GM19025 (cell line): ENCODE measurements around the gene ZC3H6.

Source experiments
- ATAC-seq: cut with Tn5 transposase; IDR thresholded peaks from one replicate; pipeline ENCODE4 v1.9.1; 2021; ENCODE audit warnings: mild to moderate bottlenecking, low read depth, moderate library complexity; ENCODE audit not compliant: unreplicated experiment

The ZC3H6 gene, protein sequence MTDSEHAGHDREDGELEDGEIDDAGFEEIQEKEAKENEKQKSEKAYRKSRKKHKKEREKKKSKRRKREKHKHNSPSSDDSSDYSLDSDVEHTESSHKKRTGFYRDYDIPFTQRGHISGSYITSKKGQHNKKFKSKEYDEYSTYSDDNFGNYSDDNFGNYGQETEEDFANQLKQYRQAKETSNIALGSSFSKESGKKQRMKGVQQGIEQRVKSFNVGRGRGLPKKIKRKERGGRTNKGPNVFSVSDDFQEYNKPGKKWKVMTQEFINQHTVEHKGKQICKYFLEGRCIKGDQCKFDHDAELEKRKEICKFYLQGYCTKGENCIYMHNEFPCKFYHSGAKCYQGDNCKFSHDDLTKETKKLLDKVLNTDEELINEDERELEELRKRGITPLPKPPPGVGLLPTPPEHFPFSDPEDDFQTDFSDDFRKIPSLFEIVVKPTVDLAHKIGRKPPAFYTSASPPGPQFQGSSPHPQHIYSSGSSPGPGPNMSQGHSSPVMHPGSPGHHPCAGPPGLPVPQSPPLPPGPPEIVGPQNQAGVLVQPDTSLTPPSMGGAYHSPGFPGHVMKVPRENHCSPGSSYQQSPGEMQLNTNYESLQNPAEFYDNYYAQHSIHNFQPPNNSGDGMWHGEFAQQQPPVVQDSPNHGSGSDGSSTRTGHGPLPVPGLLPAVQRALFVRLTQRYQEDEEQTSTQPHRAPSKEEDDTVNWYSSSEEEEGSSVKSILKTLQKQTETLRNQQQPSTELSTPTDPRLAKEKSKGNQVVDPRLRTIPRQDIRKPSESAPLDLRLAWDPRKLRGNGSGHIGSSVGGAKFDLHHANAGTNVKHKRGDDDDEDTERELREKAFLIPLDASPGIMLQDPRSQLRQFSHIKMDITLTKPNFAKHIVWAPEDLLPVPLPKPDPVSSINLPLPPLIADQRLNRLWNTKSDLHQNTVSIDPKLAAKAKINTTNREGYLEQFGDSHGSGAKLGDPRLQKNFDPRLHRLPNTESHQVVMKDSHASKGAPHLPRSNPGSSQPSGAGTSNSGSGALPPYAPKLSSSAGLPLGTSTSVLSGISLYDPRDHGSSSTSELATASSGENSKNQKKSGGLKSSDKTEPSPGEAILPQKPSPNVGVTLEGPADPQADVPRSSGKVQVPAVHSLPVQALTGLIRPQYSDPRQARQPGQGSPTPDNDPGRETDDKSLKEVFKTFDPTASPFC

DNA sequence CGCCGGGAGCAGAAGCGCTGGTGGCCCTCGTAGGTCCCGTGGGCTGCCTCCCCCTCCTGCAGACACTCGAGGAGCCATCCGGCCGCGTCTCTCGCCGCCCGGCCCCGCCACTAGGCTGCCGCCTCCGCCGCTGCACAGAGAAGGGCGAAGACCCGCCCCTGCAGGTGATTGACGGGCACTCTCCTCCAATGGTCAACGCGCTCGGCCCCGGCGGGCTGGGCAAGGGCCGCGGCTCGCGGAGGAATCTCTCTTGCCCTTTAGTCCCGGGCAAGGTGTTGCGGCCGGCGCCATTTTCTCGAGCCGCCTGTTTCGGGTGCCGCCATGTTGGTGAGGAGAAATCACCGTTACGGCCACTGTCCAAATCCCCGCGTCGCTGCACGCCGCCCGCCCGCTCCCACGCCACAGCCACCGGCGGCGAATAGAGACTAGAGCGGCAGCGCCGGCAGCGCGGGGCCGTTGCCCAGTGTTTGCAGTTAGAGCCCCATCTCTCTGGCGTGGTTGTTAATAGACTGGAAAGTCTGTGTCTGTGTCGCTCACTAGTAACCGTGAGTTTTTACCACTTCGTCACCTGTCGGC lies at the start of gene ZC3H6:
ZC3H6 (plus strand) TSS at position 287 of the 576 bp plus-strand sequence. CDS start 398 bp downstream, outside the sequence.
- ATAC-seq = peak; percentile 96

GRCh38 chr2:112229348-112229747 lies 46.0 kb upstream of the ZC3H6 start:
- no peak for ATAC-seq

DNA sequence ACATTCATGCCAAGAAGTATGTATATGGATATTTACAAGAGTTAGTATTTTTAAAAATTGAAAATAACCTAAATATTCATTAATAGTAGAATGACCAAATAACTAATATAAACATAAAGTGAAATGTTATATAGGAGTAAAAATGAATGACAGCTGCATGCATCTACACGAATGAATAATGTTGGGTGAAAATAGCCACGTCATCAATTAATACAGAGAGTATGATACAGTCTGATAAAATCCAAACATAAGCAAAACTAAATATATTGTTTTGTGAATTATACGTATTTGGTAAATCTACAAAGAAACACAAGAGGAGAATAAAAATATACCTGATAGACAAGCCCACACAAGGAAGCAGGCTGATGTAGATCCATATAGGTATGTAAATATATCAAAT lies 45.0 kb upstream of the ZC3H6 start:
- ATAC-seq = no peak

DNA sequence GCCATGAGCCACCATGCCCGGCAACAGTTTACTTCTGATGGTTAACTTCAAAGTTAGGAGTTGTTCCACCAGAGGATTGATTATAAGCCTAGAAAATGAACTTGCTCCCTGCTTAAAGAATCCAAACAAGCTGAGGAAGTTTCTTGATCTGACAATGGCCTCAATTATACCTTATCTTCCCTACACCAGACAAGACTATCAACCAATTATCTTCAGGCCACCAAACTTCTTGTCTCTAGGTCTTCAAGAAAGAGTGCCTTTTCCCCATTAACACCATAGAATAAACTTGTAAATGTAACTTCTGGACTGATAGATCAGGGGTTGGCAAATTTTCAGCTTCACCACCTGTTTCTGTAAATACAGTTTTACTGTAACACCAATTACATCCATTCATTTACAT lies 35.5 kb upstream of the ZC3H6 start:
- ATAC-seq = no peak

DNA sequence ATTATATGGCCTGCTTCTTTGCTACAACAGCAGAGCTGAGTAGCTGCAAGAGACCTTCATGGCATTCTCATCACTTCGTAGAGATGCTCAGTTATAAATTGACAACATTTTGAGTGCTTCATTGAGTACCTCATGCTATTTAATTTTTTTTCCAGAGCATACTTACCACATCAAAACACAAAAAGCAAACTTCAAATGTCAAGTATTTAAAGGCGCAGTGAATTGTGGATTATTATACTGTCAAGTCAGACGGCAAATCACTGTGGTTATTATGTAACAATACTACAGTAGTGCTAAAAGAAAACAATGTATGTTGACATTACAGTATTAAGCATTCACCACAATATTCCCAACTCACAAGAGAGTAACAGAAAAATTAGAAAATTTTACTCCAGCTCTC lies 33.0 kb upstream of the ZC3H6 start:
- no peak for ATAC-seq

DNA sequence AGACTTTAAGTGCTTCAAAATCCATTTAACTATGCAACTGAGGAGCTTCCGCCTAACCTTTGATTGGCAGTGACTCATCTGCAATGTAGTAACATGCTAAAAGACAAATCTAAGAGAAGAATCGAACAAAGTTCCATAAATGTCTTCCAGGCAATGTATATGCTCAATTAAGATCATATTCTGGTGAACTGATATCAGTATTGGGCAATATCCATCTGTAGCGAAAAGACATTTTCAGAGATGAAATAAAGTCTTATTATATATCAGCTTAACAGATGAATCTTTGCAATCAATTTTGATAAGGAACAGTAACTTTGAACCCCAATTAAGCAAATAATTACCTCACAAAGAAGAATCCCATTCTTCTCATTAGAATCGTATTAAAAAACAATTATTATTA lies 32.2 kb upstream of the ZC3H6 start:
- no peak for ATAC-seq

DNA sequence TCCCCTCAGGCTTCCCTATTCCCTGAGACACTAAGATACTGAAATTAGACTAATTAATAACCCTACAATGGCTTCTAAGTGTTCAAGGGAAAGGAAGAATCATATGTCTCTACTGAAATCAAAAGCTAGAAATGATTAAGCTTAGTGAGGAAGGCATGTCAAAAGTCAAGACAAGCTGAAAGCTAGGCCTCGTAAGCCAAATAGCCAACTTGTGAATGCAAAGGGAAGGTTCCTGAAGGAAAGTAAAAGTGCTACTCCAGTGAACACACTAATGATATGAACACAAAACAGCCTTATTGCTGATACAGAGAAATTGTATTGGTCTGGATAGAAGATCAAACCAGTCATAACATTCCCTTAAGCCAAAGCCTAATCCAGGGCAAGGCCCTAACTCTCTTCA lies 30.5 kb upstream of the ZC3H6 start:
- ATAC-seq = no peak

DNA sequence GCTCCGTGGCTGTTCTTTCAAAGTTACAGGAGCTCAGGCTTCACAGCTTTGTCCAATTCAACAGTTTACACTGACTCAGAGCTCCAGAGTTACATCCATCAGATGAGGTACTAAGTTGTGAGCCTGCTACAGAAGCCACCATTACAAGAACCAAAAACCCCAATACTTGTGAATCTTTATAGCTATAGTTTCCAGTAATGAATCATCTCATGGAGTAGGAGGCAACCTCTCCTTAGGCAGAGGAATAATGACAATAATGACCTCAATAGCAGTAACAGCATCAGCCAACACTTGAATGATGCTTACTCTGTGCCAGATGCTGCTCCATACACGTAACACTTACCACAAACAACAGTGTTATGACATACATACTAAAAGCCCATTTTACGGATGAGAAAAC lies 24.1 kb upstream of the ZC3H6 start:
- no peak for ATAC-seq

DNA sequence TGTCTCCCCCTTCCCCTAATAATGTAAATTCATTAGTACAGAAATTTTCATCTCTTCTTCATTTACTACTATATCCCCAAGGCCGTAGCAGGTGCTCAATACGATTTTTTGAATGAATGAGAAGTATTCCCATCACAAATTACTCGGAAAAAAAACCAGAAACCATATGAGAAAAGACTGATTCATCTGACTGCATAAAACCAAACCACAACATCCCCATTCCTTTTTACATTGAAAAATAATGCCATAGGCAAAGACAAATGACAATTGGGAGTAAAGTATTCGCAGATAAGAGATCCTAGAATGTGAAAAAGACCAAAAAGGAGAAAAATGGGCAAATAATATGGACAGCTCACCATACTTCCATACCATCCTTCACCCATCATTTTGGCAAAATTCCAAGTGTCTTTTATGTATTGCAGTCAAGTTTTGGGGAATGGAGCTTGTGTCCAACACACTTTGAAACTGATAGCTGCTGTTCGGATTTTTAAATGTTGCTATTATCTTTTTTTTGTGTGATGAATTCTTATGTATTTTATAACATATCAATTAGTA lies 22.1 kb upstream of the ZC3H6 start:
- no peak for ATAC-seq

DNA sequence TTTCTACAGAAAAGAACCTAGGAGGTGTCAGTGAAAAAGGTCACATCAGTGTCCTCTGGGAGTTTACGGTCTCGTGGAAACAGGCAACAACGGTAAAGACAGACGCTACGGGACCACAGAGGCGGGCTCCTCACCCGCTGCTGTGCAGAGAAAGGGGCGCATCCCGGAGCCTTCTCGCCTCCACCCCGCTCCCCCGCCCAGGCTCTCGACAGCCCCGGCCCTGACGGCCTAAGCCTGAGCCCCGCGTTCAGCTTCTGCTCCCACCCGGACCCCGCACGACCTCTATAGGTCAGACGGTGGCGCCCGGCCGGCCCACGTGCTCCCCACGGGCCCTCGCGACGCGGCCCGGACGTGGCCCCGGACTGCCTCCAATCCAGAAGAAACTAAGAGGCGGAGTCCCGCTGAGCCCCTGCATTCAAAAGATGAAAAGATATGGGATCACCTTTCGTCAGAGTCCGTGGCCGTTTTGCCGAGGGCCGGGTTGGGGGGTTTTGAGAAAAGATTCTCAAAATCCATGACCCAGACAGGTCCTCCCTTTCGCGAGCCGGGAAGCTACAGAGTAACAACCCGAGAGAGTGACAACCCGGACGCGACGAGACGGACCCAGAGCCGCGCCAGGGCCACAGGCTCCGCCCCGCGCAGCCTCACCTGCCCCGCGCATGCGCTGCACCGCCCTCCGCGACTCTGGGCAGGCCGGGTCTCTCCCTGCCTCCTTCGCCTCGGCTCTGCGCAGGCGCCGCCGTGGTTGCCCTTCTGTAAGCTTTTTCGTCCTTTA lies 20.7 kb upstream of the ZC3H6 start, which contains the start of gene ZC3H8:
ZC3H8 (minus strand) TSS at position 577 of the 775 bp plus-strand sequence; CDS start at position 516, 61 bp downstream.
- peak; percentile 93 for ATAC-seq

GRCh38 chr2:112255875-112256274 lies 19.5 kb upstream of the ZC3H6 start:
- no peak for ATAC-seq

DNA sequence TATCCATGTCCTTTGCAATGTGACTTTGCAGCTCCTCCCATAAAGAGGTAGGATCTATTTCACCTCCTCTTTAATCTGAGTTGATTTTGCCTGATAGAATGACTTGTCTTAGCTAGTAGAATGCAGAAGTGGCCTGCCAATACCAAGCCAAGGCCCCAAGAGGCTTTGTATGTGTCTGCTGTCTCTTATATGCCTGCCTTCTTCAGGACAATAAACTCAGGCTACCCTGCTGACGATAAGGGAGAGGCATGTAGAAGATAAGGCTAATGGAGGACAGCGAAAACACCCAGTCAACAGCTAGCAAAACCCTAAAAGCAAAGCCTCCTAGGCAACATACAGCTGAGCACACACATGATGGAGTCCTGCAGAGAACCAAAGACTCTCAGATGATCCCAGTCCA lies 18.7 kb upstream of the ZC3H6 start:
- ATAC-seq = no peak

GRCh38 chr2:112257575-112257974 lies 17.8 kb upstream of the ZC3H6 start:
- no peak for ATAC-seq

GRCh38 chr2:112259509-112260294 lies 15.7 kb upstream of the ZC3H6 start:
- no peak for ATAC-seq

- no peak for ATAC-seq
These were observed 15.1 kb upstream of the ZC3H6 start for GRCh38 chr2:112260295-112260625.

DNA sequence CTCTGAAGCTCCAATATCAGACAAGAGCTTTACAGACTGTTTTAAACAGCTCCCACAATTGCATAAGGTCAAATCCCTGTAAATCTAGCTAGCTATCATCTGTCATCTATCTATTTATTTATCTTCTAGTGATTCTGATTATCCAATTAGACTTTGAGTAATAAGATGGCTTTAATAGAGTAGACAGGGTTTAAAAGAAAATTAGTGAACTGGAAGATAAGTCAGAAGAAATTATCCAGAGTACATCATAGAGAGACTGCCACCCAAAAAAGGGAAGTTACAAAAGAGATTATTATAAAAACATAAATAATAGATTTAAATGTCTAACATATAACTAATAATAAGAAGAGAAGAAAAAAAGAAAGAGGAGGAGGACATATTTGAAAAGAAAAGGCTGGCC lies 12.5 kb upstream of the ZC3H6 start:
- ATAC-seq = no peak

DNA sequence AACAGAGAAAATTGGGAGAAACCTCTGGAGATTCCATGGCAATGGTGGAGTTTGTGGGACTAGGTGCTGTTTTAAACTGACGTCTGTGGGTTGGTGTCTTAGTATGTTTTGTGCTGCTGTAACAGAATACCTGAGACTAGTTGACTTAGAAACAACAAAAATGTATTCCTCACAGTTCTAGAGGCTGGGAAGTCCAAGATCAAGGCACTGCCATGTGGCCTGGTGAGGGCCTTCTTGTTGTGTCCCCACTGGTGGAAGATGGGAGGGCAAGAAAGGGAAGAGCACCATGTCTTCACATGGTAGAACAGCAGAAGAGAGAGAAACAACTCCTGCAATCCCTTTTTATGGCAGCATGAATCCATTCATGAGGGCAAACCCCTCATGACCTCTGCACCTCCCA lies 6.8 kb upstream of the ZC3H6 start:
- ATAC-seq = no peak

GRCh38 chr2:112272669-112273068 lies 2.7 kb upstream of the ZC3H6 start:
- no peak for ATAC-seq

- no peak for ATAC-seq
These were observed 2.0 kb upstream of the ZC3H6 start for GRCh38 chr2:112273349-112273748.
